AG09319 (cell line): ENCODE measurements around the gene FFAR3.
"Not testable (repeated sequence)": the region's sequence is repeated elsewhere in the genome, so short reads cannot be mapped to it uniquely, and the experiment has no call there.

Experiments used
- DNase-seq: peaks from one replicate; pipeline ENCODE4 v3.0.0-alpha.2; 2010; ENCODE audit warnings: low read depth; ENCODE audit errors: extremely low read depth
- CTCF ChIP-seq: IDR thresholded peaks from 2 replicates; pipeline ENCODE4 v1.5.1; 2011; ENCODE audit warnings: low read depth, mild to moderate bottlenecking, inconsistent platforms, low read length, moderate library complexity

Gene FFAR3

GRCh38 chr19:35395382-35396199 is 37.3 kb downstream of the FFAR3 start:
- TF ChIP-seq CTCF = no peak
- DNase-seq = no peak

GRCh38 chr19:35396240-35396885 is 38.1 kb downstream of the FFAR3 start:
- DNase-seq = no peak
- TF ChIP-seq CTCF = no peak

GRCh38 chr19:35397064-35397463 is 38.8 kb downstream of the FFAR3 start:
- DNase-seq = no peak
- no peak for TF ChIP-seq CTCF

- no peak for TF ChIP-seq CTCF
- no peak for DNase-seq
Measured at GRCh38 chr19:35398570-35398969, 40.3 kb downstream of the FFAR3 start.

- TF ChIP-seq CTCF = no peak
- DNase-seq = no peak
Measured at GRCh38 chr19:35399231-35399630, 41.0 kb downstream of the FFAR3 start.

GRCh38 chr19:35399948-35400772 is 41.9 kb downstream of the FFAR3 start:
- TF ChIP-seq CTCF = no peak
- no peak for DNase-seq

- no peak for DNase-seq
- TF ChIP-seq CTCF = no peak
Measured at GRCh38 chr19:35400773-35401100, 42.5 kb downstream of the FFAR3 start.

GRCh38 chr19:35401416-35401815 is 43.2 kb downstream of the FFAR3 start:
- not testable (repeated sequence) for DNase-seq
